Astrocyte of the spinal cord (primary cell): ENCODE results near the gene DUSP22.

Experiments used
- DNase-seq: peaks from one replicate; pipeline ENCODE4 v3.0.0; 2011; ENCODE audit warnings: low read depth, low spot score
- H3K4me3 ChIP-seq: 2 replicates; pipeline ENCODE4 v1.5.1; 2011; ENCODE audit warnings: low read depth, mild to moderate bottlenecking, low read length, moderate library complexity
- in situ Hi-C: cut with HindIII; loops from 2 replicates; pipeline ENCODE4 v1.10.0; 2017; ENCODE audit warnings: low sequenced_read_pairs
- TF ChIP-seq, protein P1 (sequence below): IDR thresholded peaks from 2 replicates; pipeline ENCODE4 v1.5.1; 2012; ENCODE audit warnings: low read depth, mild to moderate bottlenecking, low read length, inconsistent platforms

DUSP22 gene

GRCh38 chr6:300494-301198, 8.4 kb downstream of the DUSP22 start:
- in situ Hi-C loops = no loop called here
- H3K4me3 ChIP-seq = no peak overlapping the region
- no peak for DNase-seq
- TF ChIP-seq, protein P1, sequence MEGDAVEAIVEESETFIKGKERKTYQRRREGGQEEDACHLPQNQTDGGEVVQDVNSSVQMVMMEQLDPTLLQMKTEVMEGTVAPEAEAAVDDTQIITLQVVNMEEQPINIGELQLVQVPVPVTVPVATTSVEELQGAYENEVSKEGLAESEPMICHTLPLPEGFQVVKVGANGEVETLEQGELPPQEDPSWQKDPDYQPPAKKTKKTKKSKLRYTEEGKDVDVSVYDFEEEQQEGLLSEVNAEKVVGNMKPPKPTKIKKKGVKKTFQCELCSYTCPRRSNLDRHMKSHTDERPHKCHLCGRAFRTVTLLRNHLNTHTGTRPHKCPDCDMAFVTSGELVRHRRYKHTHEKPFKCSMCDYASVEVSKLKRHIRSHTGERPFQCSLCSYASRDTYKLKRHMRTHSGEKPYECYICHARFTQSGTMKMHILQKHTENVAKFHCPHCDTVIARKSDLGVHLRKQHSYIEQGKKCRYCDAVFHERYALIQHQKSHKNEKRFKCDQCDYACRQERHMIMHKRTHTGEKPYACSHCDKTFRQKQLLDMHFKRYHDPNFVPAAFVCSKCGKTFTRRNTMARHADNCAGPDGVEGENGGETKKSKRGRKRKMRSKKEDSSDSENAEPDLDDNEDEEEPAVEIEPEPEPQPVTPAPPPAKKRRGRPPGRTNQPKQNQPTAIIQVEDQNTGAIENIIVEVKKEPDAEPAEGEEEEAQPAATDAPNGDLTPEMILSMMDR = no peak

- in situ Hi-C loops = no loop called here
- H3K4me3 ChIP-seq = no peak overlapping the region
- no peak for DNase-seq
- TF ChIP-seq, protein P1 = no peak
Observed at GRCh38 chr6:301526-301925, 9.2 kb downstream of the DUSP22 start.

DNA sequence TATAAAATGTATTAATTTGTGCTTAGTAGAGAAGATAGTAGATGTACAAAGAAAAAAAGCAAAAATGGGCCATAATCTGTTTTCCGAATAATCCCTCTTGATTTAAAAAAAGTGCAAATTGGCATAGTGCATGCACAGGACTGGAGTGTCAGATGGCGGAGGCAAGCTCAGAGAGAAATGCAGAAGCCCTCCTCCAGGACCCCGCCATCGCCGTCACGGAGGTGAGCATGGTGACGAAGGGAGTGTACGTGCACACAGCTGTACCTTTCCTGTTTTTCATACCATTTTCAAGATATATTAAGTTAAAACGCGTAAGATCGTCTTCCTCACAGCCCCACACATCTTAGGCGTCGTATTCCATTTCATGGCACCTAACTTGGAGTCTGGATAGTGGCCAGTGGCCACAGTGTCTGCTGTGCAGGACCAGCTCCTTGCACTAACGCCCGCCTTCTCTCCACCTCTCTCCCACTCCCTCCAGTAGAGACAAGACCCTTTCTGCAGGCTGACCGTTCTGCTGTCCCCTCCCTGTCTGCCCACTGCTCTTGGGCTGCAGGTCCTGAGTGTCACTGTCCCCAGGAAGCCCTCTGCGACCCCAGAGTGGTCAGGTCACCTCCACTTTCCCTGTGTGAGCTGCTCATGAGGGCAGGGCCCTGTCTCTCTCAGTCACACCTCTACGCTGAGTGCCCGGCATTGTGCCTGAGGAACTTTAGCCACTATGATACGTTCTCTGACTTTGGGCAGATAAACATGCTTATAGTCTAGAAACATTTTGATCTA, 9.8 kb downstream of the DUSP22 start:
- DNase-seq = no peak
- in situ Hi-C loops = no loop called here
- no peak overlapping the region for H3K4me3 ChIP-seq
- TF ChIP-seq, protein P1 = no peak

DNA sequence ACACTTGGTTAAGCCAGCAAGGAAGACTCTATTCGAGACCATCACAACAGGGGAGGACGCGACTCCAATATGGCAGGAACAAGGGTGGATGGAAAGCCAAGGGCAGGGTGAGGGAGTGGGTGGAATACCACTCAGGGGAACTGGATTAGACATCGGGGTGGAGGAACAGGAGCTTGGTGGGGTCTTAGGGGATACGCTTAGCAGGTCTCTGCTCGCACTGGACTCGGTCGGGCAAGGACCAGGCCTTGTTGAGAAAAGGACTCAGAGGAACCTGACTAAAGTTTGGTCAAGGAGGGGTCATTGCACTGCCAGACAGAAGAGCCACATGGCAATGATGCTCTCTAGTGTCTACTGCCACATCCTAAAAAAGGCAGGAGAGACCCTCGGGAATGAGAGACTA, 10.5 kb downstream of the DUSP22 start:
- in situ Hi-C loops = no loop called here
- DNase-seq = no peak

GRCh38 chr6:303263-303662, 11.0 kb downstream of the DUSP22 start:
- in situ Hi-C loops = no loop called here
- H3K4me3 ChIP-seq = no peak overlapping the region
- TF ChIP-seq, protein P1 = no peak
- DNase-seq = no peak

More for the DNA sequence above, 10.5 kb downstream of the DUSP22 start:
- no peak overlapping the region for H3K4me3 ChIP-seq
- TF ChIP-seq, protein P1 = no peak

GRCh38 chr6:303948-304558, 11.8 kb downstream of the DUSP22 start:
- H3K4me3 ChIP-seq = no peak overlapping the region
- in situ Hi-C loops = no loop called here
- no peak for DNase-seq
- TF ChIP-seq, protein P1 = peak; percentile 23
